Measurements from ENCODE around the gene NEK2. TPM values are rescaled to one million over a fixed set of nuclear protein-coding genes. Genes with fewer than 3 reads are reported as not detected.

The NEK2 gene
- total RNA-seq, 1 donor from 2014 or later: 93.3 TPM

GRCh38 chr1:211641942-211642341 is 33.5 kb downstream of the NEK2 start:
- Histone ChIP-seq H3K4me1 (no peaks in the 10 kb centered on the region), H3F3A (ENCODE audit: low read depth) (no peaks in the 10 kb centered on the region), H3K27me3 (no peaks in the 10 kb centered on the region), H3K9ac (no peak overlapping the region), H2AFZ (replicated peaks) (no peak overlapping the region), H4K20me1 (ENCODE audit: low read depth) (no peaks in the 10 kb centered on the region), H3K9me3 (ENCODE audit: low read depth) (no peaks in the 10 kb centered on the region), H3K36me3 (no peaks in the 10 kb centered on the region), H3K4me3 (no peak overlapping the region), H3K79me2 (ENCODE audit: low read depth) (no peaks in the 10 kb centered on the region), H3K4me2 (no peak overlapping the region), H3K27ac (no peak overlapping the region)
- no peak for DNase-seq (ENCODE audit: low spot score)
- Mint-ChIP-seq H3K27ac (no peak overlapping the region), H3K4me3 (no peak overlapping the region), H3K36me3 (no peaks in the 10 kb centered on the region), H3K9me3 (no peaks in the 10 kb centered on the region), H3K27me3 (ENCODE audit: insufficient read depth, low read depth) (peaks cover 4% of the 10 kb centered on the region), H3K4me1 (peaks cover 13% of the 10 kb centered on the region)
- TF ChIP-seq EZH2 (IDR thresholded peaks at IDR 0.05): no peak
- no peak for TF ChIP-seq EZH2phosphoT487 (IDR thresholded peaks at IDR 0.05)
- no peak for TF ChIP-seq CTCF (IDR thresholded peaks at IDR 0.05)

- Histone ChIP-seq H3F3A (ENCODE audit: low read depth) (no peaks in the 10 kb centered on the region), H3K4me1 (no peaks in the 10 kb centered on the region), H4K20me1 (ENCODE audit: low read depth) (no peaks in the 10 kb centered on the region), H3K36me3 (no peaks in the 10 kb centered on the region), H3K27me3 (no peaks in the 10 kb centered on the region), H3K9me3 (ENCODE audit: low read depth) (no peaks in the 10 kb centered on the region), H3K27ac (no peak overlapping the region), H3K4me3 (no peak overlapping the region), H3K4me2 (no peak overlapping the region), H3K9ac (no peak overlapping the region), H3K79me2 (ENCODE audit: low read depth) (no peaks in the 10 kb centered on the region), H2AFZ (replicated peaks) (no peak overlapping the region)
- Mint-ChIP-seq H3K4me1 (peaks cover 13% of the 10 kb centered on the region), H3K27me3 (ENCODE audit: insufficient read depth, low read depth) (peaks cover 4% of the 10 kb centered on the region), H3K36me3 (no peaks in the 10 kb centered on the region), H3K4me3 (no peak overlapping the region), H3K9me3 (no peaks in the 10 kb centered on the region), H3K27ac (no peak overlapping the region)
- no peak for DNase-seq (ENCODE audit: low spot score)
- TF ChIP-seq EZH2 (IDR thresholded peaks at IDR 0.05) (no peak), EZH2phosphoT487 (IDR thresholded peaks at IDR 0.05) (no peak)
These were observed 34.2 kb downstream of the NEK2 start for GRCh38 chr1:211641044-211641800.

- H3K27me3 Mint-ChIP-seq (ENCODE audit: insufficient read depth, low read depth): peaks cover 6% of the 10 kb centered on the region
- no peaks in the 10 kb centered on the region for H3K4me1 ChIP-seq
- no peak overlapping the region for H3K4me3 ChIP-seq
- H3K4me1 Mint-ChIP-seq: peaks cover 13% of the 10 kb centered on the region
- peak overlapping the region; percentile 30 for H2AFZ ChIP-seq (replicated peaks)
- DNase-seq (ENCODE audit: low spot score): no peak
- H4K20me1 ChIP-seq (ENCODE audit: low read depth): no peaks in the 10 kb centered on the region
- no peak overlapping the region for H3K27ac Mint-ChIP-seq
- H3K79me2 ChIP-seq (ENCODE audit: low read depth): no peaks in the 10 kb centered on the region
- no peaks in the 10 kb centered on the region for H3K36me3 ChIP-seq
- H3K36me3 Mint-ChIP-seq: no peaks in the 10 kb centered on the region
- H3K9me3 Mint-ChIP-seq: no peaks in the 10 kb centered on the region
- H3K27ac ChIP-seq: no peak overlapping the region
- no peak overlapping the region for H3K4me3 Mint-ChIP-seq
- no peak overlapping the region for H3K4me2 ChIP-seq
- no peaks in the 10 kb centered on the region for H3K9me3 ChIP-seq (ENCODE audit: low read depth)
- no peak overlapping the region for H3K9ac ChIP-seq
- no peaks in the 10 kb centered on the region for H3K27me3 ChIP-seq
- TF ChIP-seq EZH2phosphoT487 (IDR thresholded peaks at IDR 0.05) (no peak), CTCF (IDR thresholded peaks at IDR 0.05) (no peak), EZH2 (IDR thresholded peaks at IDR 0.05) (no peak)
- H3F3A ChIP-seq (ENCODE audit: low read depth): no peaks in the 10 kb centered on the region
These were observed 35.2 kb downstream of the NEK2 start for GRCh38 chr1:211640301-211640630.
